HepG2 (cell line): Measurements from ENCODE around the gene VGLL4. TPM values are rescaled to one million over a fixed set of nuclear protein-coding genes. Genes with fewer than 3 reads are reported as not detected.

ENCODE experiments used
- ATAC-seq: fragments of 200-7000 bp; cut with Tn5 transposase; 3 replicates; pipeline ENCODE4 v1.9.1; 2020; ENCODE audit warnings: mild to moderate bottlenecking, moderate library complexity
- BruUV-seq: library from RNA; stranded (reverse); fragments of 400-500 nt; replicated peaks from 2 replicates; lab custom pipeline; 2021; lab: Mats Ljungman, UMichigan
- CTCF ChIA-PET: fragments of 300-600 bp; formaldehyde crosslinking; extraction: SDS; loops from one replicate; lab custom pipeline; 2021; ENCODE audit warnings: low total read pairs, inconsistent platforms, low intra/inter-chr PET ratio; lab: Yijun Ruan, JAX
- POLR2A ChIA-PET: fragments of 350-600 bp; sonication (Branson Sonifier 250); formaldehyde crosslinking; loops from one replicate; lab custom pipeline; 2020; ENCODE audit warnings: antibody characterized with exemption, inconsistent platforms; lab: Yijun Ruan, JAX
- DNase-seq: peaks from one replicate; pipeline ENCODE4 v3.0.0-alpha.2; 2015; ENCODE audit warnings: low spot score
- FAIRE-seq: peaks from 3 replicates; lab custom pipeline; 2011; peaks lifted over from hg19 to GRCh38; lab: Jason Lieb, UNC
- H2AFZ ChIP-seq: one replicate; pipeline ENCODE4 v1.6.1; 2011; ENCODE audit warnings: low read length, inconsistent platforms
- H3K27ac ChIP-seq: fragments of 300-600 bp; 3 replicates; pipeline ENCODE4 v1.8.0; 2011; ENCODE audit warnings: mixed run types, mild to moderate bottlenecking, mixed read lengths, low read length, inconsistent platforms; ENCODE audit not compliant: insufficient read depth; ENCODE audit errors: extremely low read length
- H3K27me3 ChIP-seq, 2 experiments: fragments of 200-600 bp in 1 of 2; 2 replicates in 1 of 2; 3 replicates in 1 of 2; pipeline versions ENCODE4 v1.6.0 to v1.8.0; 2011; ENCODE audit warnings: low read length in 2 of 2, mild to moderate bottlenecking in 2 of 2, moderate library complexity in 2 of 2, inconsistent platforms in 1 of 2; ENCODE audit not compliant: insufficient read depth in 2 of 2, control insufficient read depth in 1 of 2
- H3K36me3 ChIP-seq, 2 experiments: fragments of 200-600 bp in 1 of 2; replicated peaks in 1 of 2; 2 replicates in 1 of 2; 3 replicates in 1 of 2; pipeline versions ENCODE4 v1.5.1 to v1.8.0; 2011; ENCODE audit warnings: low read length in 2 of 2, inconsistent platforms in 1 of 2; ENCODE audit not compliant: insufficient read depth in 2 of 2, control insufficient read depth in 1 of 2
- H3K4me1 ChIP-seq: 2 replicates; pipeline ENCODE4 v1.5.1; 2012; ENCODE audit warnings: low read length, inconsistent platforms; ENCODE audit not compliant: insufficient read depth
- H3K4me2 ChIP-seq: 2 replicates; pipeline ENCODE4 v1.6.0; 2011; ENCODE audit warnings: low read depth, low read length, inconsistent platforms
- H3K4me3 ChIP-seq, 3 experiments: fragments of 200-600 bp in 1 of 3; sonication (generic), shearing (Covaris generic) in 1 of 3; replicated peaks in 1 of 3; 2 replicates each; pipeline ENCODE4 v1.5.1; 2011 to 2016; ENCODE audit warnings: low read length in 3 of 3, inconsistent platforms in 2 of 3, low read depth in 2 of 3, mild to moderate bottlenecking in 2 of 3, control low read depth in 1 of 3, mixed read lengths in 1 of 3; ENCODE audit not compliant: insufficient read depth in 1 of 3
- H3K79me2 ChIP-seq: one replicate; pipeline ENCODE4 v1.6.1; 2011; ENCODE audit warnings: low read length, inconsistent platforms; ENCODE audit not compliant: insufficient read depth
- H3K9ac ChIP-seq: 2 replicates; pipeline ENCODE4 v1.6.0; 2011; ENCODE audit warnings: mild to moderate bottlenecking, low read depth, low read length, inconsistent platforms; ENCODE audit not compliant: insufficient read depth
- H3K9me3 ChIP-seq: 2 replicates; pipeline ENCODE4 v1.5.1; 2012; ENCODE audit warnings: mild to moderate bottlenecking, low read length
- H4K20me1 ChIP-seq: 2 replicates; pipeline ENCODE4 v1.6.0; 2011; ENCODE audit warnings: inconsistent platforms, mild to moderate bottlenecking, low read length, moderate library complexity; ENCODE audit not compliant: insufficient read depth
- FOXO1 ChIP-seq: sonication (generic); formaldehyde crosslinking; IDR thresholded peaks from 2 replicates; pipeline ENCODE4 v1.4.0; 2020; ENCODE audit warnings: missing genetic modification reagents
- KDM5A ChIP-seq: fragments of 200-600 bp; sonication (generic); IDR thresholded peaks from 2 replicates; pipeline ENCODE4 v1.7.0; 2018; ENCODE audit warnings: antibody characterized with exemption, mild to moderate bottlenecking, low read length, borderline replicate concordance
- TARDBP ChIP-seq: sonication (generic); formaldehyde crosslinking; IDR thresholded peaks from 2 replicates; pipeline ENCODE4 v1.8.0; 2022; ENCODE audit warnings: mild to moderate bottlenecking, missing genetic modification reagents
- XRCC5 ChIP-seq: fragments of 200-400 bp; formaldehyde crosslinking; optimal IDR thresholded peaks from 2 replicates; pipeline ENCODE3; 2017; ENCODE audit warnings: mild to moderate bottlenecking, low read length
- ZFP36 ChIP-seq: fragments of 150-350 bp; IDR thresholded peaks from 2 replicates; pipeline ENCODE4 v1.6.1; 2018; ENCODE audit warnings: borderline replicate concordance, low read length, low read depth; ENCODE audit not compliant: partially characterized antibody
- ZNF329 ChIP-seq: sonication (generic); formaldehyde crosslinking; IDR thresholded peaks from 2 replicates; pipeline ENCODE4 v1.9.0; 2021; ENCODE audit warnings: low read depth, mild to moderate bottlenecking, missing genetic modification reagents
- ZSCAN31 ChIP-seq: sonication (generic); formaldehyde crosslinking; IDR thresholded peaks from 2 replicates; pipeline ENCODE4 v1.5.0; 2020; ENCODE audit warnings: low read depth, mild to moderate bottlenecking, missing genetic modification reagents
- ZXDC ChIP-seq: sonication (generic); formaldehyde crosslinking; IDR thresholded peaks from 2 replicates; pipeline ENCODE4 v1.5.0; 2020; ENCODE audit warnings: mild to moderate bottlenecking, missing genetic modification reagents
- WGBS: methylation state at CpG from one replicate; pipeline ENCODE4 v1.1.6; 2017; ENCODE audit warnings: low lambda C conversion rate; 5-methylcytosine and 5-hydroxymethylcytosine counted together
- in situ Hi-C: cut with HindIII; loops from 2 replicates; pipeline ENCODE4 v1.10.0; 2017; ENCODE audit warnings: low pct_unique_long_range_greater_than_20kb; ENCODE audit not compliant: extremely low pct_ligation_motif_present
- intact Hi-C: fragments of 100-400 bp; cut with micrococcal nuclease; formaldehyde crosslinking; loops from one replicate; pipeline ENCODE4 v1.10.0; 2022; ENCODE audit not compliant: unreplicated experiment
- polyA plus RNA-seq, 8 experiments: library from polyadenylated mRNA; depleted of rRNA in 3 of 8; stranded (reverse) in 7 of 8; unstranded in 1 of 8; fragments of >200 nt; fragmentation: Illumina TruSeq in 4 of 8; extraction: Trizol in 4 of 8; gene quantifications; 2 replicates each; pipeline versions ENCODE4 v1.2.1 to v1.2.3, GENCODE V29; 2011 to 2016; ENCODE audit warnings: low read depth in 4 of 8, missing spikeins in 1 of 8, mixed read lengths in 1 of 8; ENCODE audit not compliant: insufficient read depth in 1 of 8
- total RNA-seq, 5 experiments: library from RNA; depleted of rRNA; stranded (reverse); fragments of >200 nt; fragmentation: Illumina TruSeq; extraction: Trizol; gene quantifications; 2 replicates each; pipeline ENCODE4 v1.2.3, GENCODE V29; 2016; ENCODE audit warnings: low read depth in 1 of 5
- TF ChIP-seq, protein P1 (sequence below): sonication (generic); formaldehyde crosslinking; IDR thresholded peaks from 2 replicates; pipeline ENCODE4 v1.8.1; 2023; ENCODE audit warnings: mild to moderate bottlenecking, missing genetic modification reagents

The VGLL4 gene
- total and polyA plus RNA-seq, 2 of the 13 experiments (the other 11 are each of a cell fraction or from before 2014, with no cell fraction given): 23.2 to 39.0 TPM

GRCh38 chr3:11565932-11566331 lies 77.8 kb downstream of the VGLL4 start:
- H3K79me2 ChIP-seq: peaks cover 54% of the 10 kb centered on the region
- intact Hi-C loops: no loop called here
- ATAC-seq: no peak
- in situ Hi-C loops: no loop called here
- POLR2A ChIA-PET: no interaction called here
- no peak overlapping the region for H3K9ac ChIP-seq
- H3K27ac ChIP-seq: no peak overlapping the region
- BruUV-seq: no TSS peak
- CTCF ChIA-PET: no interaction called here
- H3K36me3 ChIP-seq: peaks cover 43 to 84% of the 10 kb centered on the region in 2 experiments; a peak in 4 of 5 replicates
- H4K20me1 ChIP-seq: peaks cover 31% of the 10 kb centered on the region; the same call in 1 of the 2 replicates
- no peak overlapping the region for H3K4me3 ChIP-seq
- 96% methylated on average over 9 of the region's 9 CpGs for WGBS
- H2AFZ ChIP-seq: no peak overlapping the region
- no peaks in the 10 kb centered on the region; a peak in 1 of 5 replicates for H3K27me3 ChIP-seq
- no peak for FAIRE-seq
- no peak overlapping the region for H3K4me2 ChIP-seq
- TF ChIP-seq ZXDC (no peak), ZSCAN31 (CRISPR knock-in tag) (no peak), KDM5A (no peak), ZNF329 (CRISPR knock-in tag) (no peak)
- peaks cover 7% of the 10 kb centered on the region for H3K4me1 ChIP-seq
- DNase-seq: no peak
- no peaks in the 10 kb centered on the region for H3K9me3 ChIP-seq

DNA sequence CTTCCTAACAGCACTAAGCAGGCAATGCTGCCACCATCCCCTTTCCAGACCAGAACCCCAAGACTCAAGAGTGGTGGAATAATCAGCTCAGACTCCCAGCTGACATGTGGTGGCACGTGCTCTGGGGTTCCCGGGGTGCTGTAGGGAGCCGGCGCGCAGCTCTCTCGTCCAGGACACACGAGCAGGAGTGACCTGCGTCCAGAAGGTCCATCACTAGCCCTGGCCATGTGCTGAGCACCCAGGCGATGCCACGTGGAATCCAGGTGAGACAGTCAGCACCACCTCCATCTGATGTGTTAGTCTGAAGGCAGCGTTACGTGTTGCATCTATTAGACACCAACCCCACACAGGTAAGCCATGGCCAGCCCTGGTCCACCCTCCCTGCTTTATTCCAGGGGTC lies 78.2 kb downstream of the VGLL4 start:
- ChIA-PET CTCF (no interaction called here), POLR2A (no interaction called here)
- Histone ChIP-seq H2AFZ (no peak overlapping the region), H4K20me1 (peaks cover 27% of the 10 kb centered on the region; the same call in 1 of the 2 replicates), H3K79me2 (peaks cover 50% of the 10 kb centered on the region), H3K9ac (no peak overlapping the region), H3K9me3 (no peaks in the 10 kb centered on the region), H3K36me3 (peaks cover 43 to 80% of the 10 kb centered on the region in 2 experiments; a peak in 4 of 5 replicates), H3K4me1 (peaks cover 11% of the 10 kb centered on the region), H3K4me2 (no peak overlapping the region), H3K4me3 (no peak overlapping the region), H3K27ac (no peak overlapping the region), H3K27me3 (no peaks in the 10 kb centered on the region; a peak in 1 of 5 replicates)
- TF ChIP-seq XRCC5 (no peak), FOXO1 (CRISPR knock-in tag) (no peak), ZFP36 (no peak), TARDBP (CRISPR knock-in tag) (no peak)
- TF ChIP-seq, protein P1, sequence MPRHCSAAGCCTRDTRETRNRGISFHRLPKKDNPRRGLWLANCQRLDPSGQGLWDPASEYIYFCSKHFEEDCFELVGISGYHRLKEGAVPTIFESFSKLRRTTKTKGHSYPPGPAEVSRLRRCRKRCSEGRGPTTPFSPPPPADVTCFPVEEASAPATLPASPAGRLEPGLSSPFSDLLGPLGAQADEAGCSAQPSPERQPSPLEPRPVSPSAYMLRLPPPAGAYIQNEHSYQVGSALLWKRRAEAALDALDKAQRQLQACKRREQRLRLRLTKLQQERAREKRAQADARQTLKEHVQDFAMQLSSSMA: no peak
- ATAC-seq (no peak), DNase-seq (no peak), FAIRE-seq (no peak)
- intact Hi-C loops: no loop called here
- WGBS: 95% methylated on average over 8 of the region's 12 CpGs
- no TSS peak for BruUV-seq
- in situ Hi-C loops: no loop called here
